HG03571 (cell line): ENCODE data around the gene LYAR.
A peak's percentile ranks its signal among the peaks of the same experiment; 100 is the strongest.

Experiments used
- ATAC-seq: cut with Tn5 transposase; IDR thresholded peaks from one replicate; pipeline ENCODE4 v1.9.1; 2021; ENCODE audit not compliant: unreplicated experiment

Gene LYAR, protein sequence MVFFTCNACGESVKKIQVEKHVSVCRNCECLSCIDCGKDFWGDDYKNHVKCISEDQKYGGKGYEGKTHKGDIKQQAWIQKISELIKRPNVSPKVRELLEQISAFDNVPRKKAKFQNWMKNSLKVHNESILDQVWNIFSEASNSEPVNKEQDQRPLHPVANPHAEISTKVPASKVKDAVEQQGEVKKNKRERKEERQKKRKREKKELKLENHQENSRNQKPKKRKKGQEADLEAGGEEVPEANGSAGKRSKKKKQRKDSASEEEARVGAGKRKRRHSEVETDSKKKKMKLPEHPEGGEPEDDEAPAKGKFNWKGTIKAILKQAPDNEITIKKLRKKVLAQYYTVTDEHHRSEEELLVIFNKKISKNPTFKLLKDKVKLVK

DNA sequence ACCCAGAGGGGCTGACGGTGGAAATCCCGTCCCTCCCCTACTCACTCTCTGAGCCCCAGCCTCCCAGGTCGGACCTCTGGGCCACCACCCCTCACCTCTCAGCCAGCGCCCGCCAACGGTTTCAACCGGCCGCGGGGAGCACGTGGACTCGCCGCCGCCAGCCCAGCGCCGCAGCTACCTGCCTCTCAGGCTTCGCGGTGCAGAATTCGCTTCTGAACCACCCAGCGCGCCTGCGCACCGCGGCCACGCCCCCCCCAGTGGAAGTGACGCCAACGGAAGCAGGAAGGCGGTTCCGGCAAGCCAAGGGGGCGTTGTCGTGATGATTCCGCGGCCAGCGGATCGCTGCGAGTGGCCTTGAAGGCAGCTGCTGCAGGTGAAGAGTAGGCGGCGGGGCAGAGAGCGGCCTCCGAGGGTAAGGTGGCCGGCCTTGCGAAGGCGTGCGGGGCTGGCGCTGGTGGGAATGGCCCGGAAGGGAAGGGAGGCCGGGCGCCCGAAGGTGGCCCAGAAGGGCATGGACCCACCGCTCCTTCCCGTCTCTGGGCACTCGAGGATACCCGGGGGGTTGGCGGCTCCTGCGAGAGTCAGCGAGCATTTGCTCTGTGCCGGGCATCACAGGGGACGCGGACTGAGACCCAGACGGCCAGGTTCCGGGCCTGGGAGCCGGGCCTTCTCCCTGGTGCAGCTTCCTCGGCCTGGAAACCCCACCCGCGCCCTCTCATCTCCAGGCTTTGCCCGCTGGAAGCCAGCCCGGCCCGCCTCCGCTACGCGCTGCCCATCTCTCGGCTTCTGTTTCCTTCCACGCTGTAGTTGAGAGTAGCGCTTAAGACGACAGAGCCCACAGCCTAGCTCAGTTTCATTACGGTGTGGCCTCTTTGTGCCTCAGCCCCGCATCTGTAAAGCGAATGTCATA lies at the start of gene LYAR, which contains the start of gene ZBTB49:
LYAR (minus strand) TSS at position 214 of the 910 bp plus-strand sequence. CDS start 6,412 bp downstream, outside the sequence.
ZBTB49 (plus strand) TSS at position 311 of the 910 bp plus-strand sequence. CDS start 9,695 bp downstream, outside the sequence.
- ATAC-seq: peak; percentile 86

DNA sequence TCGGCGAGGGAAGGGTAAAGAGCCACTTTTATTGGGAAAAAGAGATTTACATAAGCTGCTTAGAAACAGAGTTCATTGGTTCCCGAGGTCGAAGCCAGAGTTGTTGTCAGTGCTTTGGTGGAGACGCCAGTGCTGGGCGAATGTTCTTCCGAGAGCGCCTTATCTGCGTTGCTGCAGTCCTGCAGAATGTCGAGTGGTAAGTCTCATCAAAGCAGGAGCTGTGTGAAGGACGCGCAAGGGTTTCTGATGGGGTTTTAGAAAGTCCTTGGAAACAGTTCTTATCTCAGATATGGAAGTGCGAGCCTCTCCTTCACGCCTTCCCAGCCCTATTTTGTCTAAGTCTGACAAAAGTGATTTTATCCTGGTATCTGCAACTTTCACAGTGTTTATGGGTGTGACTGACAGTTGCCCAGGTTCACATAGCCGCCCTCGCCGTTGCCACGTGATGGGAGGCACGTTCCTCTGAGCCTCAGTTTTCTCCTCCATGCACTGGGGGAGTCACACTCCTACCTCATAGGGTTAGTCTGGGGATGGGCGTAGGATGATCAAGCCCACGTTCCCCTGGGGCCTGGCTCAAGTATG lies 49.6 kb upstream of the LYAR start:
- no peak for ATAC-seq

DNA sequence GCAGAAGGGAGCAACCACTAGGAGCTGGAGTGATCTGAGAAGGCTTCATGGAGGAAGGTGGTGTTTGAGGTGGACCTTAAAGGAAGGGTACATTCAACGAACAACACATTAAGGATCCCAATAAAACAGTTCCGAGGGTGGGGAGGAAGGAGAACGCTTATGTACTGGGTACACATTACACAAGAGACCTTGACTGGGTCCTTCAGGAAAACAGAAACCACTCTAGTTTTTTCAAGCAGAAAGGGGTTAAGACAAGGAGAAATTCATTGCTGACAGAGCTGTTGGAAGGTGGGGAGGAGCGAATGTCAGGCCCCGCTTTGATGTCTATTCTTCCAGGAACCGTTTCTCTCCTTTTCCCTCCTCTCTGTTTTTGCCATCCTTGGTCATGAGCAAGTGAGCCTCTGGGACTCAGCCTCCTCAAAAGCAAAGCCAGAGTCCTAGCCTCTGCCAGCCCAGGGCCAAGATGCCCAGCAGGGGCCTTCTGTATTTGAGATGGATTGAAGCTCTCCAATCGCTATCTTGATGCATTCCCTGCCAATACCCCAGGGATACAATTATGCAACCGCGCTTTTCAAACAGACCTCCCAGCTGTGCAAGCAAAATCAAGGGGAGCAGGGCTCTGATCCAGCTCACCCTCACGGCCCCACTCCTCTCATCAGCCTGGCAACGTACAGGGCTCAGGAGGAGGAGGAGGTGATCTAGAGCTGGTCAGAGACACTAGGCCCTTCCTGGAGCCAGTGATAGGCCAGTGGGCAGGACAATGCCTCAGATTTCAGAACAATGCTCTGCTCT lies 48.5 kb upstream of the LYAR start:
- ATAC-seq: no peak

DNA sequence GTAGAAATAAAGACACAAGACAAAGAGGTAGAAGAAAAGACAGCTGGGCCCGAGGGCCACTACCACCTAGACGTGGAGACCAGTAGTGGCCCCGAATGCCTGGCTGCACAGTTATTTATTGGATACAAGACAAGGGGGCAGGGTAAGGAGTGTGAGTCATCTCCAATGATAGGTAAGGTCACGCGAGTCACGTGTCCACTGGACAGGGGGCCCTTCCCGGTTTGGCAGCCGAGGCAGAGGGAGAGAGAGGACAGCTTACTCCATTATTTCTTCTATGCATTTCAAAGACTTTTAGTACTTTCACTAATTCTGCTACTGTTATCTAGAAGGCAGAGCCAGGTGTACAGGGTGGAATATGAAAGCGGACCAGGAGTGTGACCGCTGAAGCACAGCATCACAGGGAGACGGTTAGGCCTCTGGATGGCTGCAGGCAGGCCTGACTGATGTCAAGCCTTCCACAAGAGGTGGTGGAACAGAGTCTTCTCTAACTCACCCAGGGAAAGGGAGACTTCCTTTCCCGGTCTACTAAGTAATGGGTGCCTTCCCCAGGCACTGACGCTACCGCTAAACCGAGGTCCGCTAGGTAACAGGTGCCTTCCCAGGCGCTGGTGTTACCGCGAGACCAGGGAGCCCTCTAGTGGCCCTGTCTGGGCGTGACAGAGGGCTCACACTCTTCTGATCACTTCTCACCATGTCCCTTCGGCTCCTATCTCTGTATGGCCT lies 45.0 kb upstream of the LYAR start:
- ATAC-seq: no peak

DNA sequence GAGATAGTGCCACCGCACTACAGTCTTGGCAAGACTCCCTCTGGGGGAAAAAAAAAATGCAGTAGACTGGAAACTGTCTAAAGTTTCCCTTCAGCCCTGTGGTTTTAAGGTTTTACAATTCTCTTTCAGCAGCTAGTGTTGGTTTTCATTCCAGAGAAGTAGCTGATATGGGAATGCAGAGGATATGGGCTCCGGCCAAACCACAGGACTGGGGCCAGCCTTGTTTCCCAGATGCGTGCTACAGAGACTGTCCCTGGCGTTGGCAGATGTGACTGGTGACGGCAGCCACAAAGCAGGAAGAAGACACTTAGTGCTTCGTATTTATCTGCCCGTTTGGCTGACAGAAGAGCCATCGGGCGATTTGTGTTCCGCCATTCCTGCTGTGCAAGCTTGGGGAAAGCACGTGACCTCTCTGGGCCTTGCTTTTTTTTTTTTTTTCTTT lies 43.3 kb upstream of the LYAR start:
- no peak for ATAC-seq

DNA sequence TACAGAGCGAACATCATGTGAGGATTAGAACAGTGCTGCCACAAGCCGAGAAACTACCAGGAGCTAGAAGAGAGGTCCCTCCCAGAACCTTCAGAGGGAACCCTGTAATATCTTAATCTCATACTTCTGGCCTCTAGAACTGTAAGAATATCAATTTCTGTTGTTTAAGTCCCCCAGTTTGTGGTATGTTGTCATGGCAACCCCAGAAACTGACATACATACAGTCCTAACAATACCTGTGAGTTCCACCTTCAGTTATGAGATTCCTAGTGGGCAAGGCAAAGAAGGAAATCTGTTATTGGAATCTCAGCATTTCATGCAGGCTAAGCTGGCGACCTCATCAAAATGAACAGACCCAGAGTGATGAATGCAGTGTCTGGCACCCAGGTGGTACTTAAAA lies 42.6 kb upstream of the LYAR start:
- no peak for ATAC-seq

DNA sequence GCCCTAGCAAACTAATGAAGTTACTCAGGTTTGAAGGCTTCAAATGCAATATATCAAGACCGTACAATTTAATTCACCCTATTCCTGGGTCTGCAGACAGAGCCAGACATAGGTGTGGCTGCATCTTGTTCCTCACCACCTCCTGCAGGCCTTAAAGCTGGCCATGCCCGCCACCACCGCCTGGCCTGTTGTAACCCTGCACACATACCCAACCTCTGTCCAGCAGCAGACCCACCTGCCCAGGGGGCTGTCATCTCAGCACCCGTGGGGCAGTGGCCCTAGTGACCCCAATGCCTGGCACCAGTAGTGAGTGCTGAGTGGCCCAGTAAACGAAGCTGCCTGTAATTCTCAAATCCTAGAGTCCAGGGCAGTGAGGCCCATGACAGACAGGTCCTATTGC lies 40.8 kb upstream of the LYAR start:
- ATAC-seq: no peak

DNA sequence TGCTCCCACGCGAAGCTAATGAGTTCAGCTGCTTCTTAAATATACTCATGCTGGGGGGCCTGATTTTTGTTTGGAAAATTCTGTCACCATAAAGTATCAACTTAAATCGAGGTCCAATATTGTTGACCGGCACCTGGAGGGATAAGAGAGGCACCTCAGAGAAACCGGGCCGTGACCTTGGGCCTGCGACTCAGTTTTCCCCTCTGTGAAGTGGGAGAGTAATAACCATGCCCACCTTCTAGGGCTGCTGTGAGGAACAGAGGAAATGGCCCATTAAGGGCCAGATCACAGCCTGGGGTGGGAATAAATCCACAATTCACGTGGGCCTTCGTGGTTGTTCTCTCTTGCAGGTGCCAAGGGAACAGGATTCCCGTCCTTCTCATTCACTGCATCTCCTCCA lies 39.5 kb upstream of the LYAR start:
- no peak for ATAC-seq

DNA sequence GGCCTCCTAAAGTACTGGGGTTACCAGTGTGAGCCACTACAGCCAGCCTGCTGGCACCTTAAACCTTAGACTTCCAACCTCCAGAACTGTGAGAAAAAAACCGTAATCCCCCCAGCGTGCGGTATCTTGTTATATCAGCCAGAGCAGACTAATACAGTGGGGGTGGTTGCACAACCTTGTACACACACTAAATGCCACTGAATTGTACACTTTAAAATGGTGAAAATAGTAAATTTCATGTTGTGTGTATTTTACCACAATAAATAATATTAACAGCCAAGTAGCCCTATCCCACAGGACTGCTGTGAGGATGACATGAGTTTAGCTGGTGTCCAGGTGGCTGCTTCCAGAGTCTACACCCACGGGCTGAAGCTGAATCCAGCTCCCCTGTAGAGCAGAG lies 38.9 kb upstream of the LYAR start:
- ATAC-seq: no peak

DNA sequence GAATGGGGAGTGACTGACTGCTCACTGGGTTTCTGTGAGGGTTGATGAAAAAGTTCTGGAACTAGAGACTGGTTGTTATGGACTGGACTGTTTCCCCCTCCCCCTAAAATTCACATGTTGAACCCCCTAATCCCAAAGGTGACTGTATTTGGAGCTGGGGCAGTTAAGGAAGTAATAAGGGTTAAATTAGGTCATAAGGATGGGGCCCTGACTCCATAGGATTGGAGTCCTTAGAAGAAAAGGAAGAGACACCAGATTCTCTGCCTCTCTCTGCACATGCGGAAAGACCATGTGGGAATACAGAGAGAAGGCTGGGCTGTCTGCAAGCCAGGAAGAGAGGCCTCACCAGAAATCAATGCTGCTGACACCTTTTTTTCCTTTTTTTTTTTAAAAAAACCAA lies 38.3 kb upstream of the LYAR start:
- no peak for ATAC-seq

DNA sequence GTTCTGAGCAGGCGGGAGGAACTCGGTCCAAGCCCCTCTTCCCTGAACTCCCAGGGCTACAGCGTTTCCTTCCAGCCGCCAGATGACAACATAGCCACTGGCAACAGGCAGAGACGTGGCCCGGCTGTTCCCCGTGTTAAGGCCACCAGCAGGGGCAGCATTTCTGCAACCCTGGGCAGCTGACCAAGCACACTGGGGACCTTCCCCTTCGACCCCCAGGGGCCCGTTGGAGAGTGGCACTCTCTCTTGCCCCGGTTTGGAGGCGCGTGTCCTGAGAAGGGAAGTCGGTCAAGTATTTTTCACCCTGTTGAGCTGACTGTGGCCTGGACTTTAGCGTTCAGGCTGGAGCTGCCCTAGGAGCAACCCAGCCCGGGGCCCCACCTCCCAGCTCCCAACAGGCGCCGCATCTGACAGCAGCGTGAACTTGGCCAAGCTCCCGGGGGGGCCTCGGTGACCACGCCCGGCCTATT lies 37.7 kb upstream of the LYAR start:
- no peak for ATAC-seq

DNA sequence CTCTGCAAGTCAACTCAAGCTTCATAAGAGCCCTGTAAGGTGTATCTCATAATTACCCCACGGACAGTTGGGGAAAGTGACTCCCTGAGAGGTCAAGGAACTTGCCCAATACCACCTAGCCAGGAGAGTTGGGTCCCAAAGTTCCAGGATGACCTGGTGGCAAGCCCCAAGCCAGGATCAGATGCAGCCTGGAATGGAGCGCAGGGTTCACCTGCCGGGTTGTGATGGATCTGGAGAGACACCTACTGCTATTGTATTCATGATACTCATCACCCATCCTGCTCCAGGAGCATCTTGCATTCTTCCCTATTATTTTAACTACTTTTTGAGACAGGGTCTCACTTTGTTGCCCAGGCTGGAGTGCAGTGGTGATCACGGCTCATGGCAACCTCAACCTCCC lies 36.2 kb upstream of the LYAR start:
- no peak for ATAC-seq

DNA sequence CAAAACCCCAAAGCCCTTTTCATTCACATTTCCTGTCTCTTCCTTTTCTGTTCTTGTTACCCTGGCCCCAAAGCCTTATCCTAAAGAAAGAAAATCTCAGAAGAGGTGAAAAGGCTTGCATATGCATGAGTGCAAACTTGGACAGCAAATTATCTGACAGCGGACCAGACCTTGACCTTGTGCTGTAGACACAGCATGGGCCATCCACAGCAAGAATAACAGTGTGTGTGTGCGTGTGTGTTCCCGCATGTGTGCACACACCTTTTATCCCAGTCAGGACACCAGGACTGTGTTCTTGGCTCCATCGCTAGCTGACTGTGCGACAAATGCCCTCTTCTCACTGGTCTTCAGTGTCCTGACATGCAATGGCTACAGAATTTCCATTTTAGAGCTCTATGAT lies 35.4 kb upstream of the LYAR start:
- no peak for ATAC-seq

DNA sequence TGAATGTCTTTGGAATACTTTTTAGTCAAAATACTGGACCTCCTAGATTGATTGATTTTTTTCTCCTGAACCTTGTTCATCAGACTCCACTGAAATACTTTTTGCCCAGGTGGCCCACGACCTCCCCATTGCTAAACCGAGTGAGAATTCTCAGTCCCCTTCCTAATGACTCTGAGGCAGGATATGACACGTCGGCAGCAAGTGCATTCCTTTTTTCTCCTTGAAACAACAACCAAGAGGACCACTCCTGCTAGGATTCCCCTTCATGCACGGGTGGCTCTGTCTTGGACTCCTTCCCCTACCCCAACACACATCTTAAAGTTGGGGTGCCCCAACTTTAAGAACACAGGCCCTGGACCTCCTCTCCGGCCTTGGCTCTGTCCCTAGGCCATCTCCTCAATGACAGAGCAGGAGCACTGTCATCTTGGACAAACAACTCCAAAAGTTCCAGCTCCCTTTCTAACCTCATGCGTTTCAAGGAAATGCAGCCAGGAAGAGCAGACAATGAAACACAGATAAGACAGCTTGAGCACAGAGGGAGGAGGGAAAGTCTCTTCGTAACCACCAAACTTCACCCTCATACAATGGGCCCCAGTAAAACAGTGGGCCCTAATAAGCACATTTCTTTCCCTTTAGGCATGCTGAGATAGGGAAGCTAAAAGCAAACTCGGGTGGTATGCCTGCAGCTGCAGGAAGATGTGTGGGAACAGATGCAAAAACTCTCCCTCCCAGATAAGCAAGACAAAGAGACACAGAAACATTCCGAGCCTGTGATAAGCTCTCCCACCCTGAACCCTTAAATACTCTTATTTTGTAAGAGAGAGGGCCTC lies 34.0 kb upstream of the LYAR start:
- ATAC-seq: no peak

DNA sequence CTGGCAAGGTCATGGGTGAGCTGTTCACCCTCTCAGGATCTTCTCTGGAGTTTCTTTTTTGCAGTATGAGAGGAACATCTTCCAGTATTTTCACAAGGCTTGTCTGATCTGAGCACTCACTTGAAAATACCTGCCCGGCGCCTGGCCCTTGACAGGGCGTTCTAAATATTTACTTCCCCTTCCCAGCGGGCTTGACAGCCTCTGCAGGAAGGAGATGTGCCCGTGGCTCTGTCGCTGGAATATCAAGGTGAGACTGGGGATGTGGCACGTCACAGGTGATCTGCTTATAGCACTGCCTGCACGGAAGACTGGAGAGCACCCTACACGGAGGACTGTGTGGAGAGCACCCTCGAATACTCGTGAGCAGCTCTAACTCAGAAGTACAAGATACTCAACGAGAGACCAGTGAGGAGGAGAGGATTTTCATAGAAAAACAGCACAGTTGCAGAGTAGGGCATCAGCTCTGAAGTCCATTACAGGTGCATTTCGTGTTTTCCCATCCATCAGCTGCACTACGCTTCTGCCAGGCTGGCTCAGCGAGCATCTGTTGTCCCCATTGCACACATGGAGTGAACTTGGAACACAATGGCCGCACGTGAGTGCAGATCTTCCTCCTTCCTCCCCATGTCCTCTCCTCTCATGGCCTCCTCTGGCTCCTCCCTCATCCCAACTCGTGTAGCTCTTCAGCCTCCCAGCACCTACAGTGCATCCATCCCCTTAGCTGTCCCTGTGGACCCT lies 32.2 kb upstream of the LYAR start:
- no peak for ATAC-seq

DNA sequence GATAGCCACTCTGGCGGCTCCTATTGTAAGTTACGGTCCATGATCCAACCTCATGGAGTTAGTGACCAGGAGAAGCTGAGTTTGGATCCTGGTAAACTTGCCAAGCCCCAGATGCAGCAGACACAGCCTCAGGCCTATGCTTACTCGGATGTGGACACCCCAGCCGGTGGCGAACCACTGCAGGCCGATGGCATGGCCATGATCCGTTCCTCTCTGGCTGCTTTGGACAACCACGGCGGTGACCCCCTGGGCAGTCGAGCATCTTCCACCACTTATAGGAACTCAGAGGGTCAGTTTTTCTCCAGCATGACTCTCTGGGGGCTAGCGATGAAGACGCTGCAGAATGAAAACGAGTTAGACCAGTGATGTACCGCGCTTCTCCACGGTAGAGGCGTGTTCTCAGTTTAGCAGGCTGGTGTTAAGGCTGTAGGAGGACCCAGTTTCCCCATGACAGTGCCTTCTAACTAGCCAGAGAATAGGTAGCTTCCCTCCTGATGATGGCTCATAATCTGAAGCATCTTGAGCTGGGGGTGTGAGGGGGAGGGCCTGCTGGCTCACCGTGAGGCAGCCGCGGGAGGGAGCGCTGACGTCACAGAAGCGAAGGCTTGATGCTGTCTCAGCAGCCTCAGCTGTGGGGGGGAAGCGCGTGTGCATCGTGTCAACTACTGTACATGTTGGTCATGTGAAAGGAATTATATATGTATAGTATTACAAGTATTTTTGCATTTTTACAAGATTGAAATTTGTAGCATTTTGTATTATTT lies 31.2 kb upstream of the LYAR start:
- ATAC-seq: no peak

DNA sequence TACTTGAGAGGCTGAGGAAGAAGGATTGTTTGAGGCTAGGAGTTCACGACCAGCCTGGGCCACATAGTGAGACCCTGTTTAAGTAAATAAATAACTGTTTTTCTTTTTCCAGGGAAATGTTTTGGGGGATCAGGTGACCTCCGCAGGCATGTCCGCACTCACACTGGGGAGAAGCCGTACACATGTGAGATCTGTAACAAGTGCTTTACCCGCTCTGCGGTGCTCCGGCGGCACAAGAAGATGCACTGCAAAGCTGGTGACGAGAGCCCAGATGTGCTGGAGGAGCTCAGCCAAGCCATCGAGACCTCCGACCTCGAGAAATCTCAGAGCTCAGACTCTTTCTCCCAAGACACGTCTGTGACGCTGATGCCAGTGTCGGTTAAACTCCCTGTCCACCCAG lies 30.6 kb upstream of the LYAR start:
- ATAC-seq: no peak
